ENCODE data around the gene MFN1. TPM values are rescaled to one million over a fixed set of nuclear protein-coding genes. Genes with fewer than 3 reads are reported as not detected.
A peak's percentile ranks its signal among the peaks of the same experiment; 100 is the strongest.
"Not testable (repeated sequence)": the region's sequence is repeated elsewhere in the genome, so short reads cannot be mapped to it uniquely, and the experiment has no call there.

The MFN1 gene
- polyA plus RNA-seq (2013, experiment 1 of 4) = 31.4 TPM
- polyA plus RNA-seq (2013, experiment 2 of 4) = 34.5 TPM
- 33.1 TPM for polyA plus RNA-seq (2013, experiment 3 of 4)
- 36.2 TPM for polyA plus RNA-seq (2013, experiment 4 of 4)

GRCh38 chr3:179347345-179348194 is at the start of gene MFN1:
Gene MFN1, plus strand, starts transcription at chr3:179347709. Its CDS starts 1,143 bp downstream, at chr3:179348852.
- Histone ChIP-seq H3K36me3 (ENCODE audit: control insufficient read depth, insufficient read depth, low read length) (peaks cover 8% of the 10 kb centered on the region), H3K27me3 (ENCODE audit: control insufficient read depth, insufficient read depth, low read length, poor library complexity, severe bottlenecking) (no peaks in the 10 kb centered on the region), H3K4me1 (ENCODE audit: control insufficient read depth, insufficient read depth, low read length) (peaks cover 6% of the 10 kb centered on the region), H3K9me3 (ENCODE audit: control insufficient read depth, low read length) (no peaks in the 10 kb centered on the region), H3K27ac (ENCODE audit: insufficient read depth, low read depth, low read length, poor library complexity, severe bottlenecking) (peak within 1 kb of the TSS; percentile 67), H3K4me3 (ENCODE audit: insufficient read depth, low read depth, low read length) (peak within 1 kb of the TSS; percentile 93)
- whole genome bisulfite sequencing, 2 experiments = 3% methylated on average over 61 to 62 of the region's 63 CpGs

- H3K9me3 ChIP-seq (ENCODE audit: control insufficient read depth, low read length) = no peaks in the 10 kb centered on the region
- H3K36me3 ChIP-seq (ENCODE audit: control insufficient read depth, insufficient read depth, low read length) = no peaks in the 10 kb centered on the region
- H3K27me3 ChIP-seq (ENCODE audit: control insufficient read depth, insufficient read depth, low read length, poor library complexity, severe bottlenecking) = no peaks in the 10 kb centered on the region
- H3K27ac ChIP-seq (ENCODE audit: insufficient read depth, low read depth, low read length, poor library complexity, severe bottlenecking) = no peak overlapping the region
- H3K4me3 ChIP-seq (ENCODE audit: insufficient read depth, low read depth, low read length) = no peak overlapping the region
- 82 to 84% methylated on average over 5 of the region's 5 CpGs for WGBS, 2 experiments
- no peaks in the 10 kb centered on the region for H3K4me1 ChIP-seq (ENCODE audit: control insufficient read depth, insufficient read depth, low read length)
Observed at GRCh38 chr3:179297971-179298725, 49.4 kb upstream of the MFN1 start.

GRCh38 chr3:179299316-179299715 is 48.2 kb upstream of the MFN1 start:
- Histone ChIP-seq H3K4me1 (ENCODE audit: control insufficient read depth, insufficient read depth, low read length) (no peaks in the 10 kb centered on the region), H3K36me3 (ENCODE audit: control insufficient read depth, insufficient read depth, low read length) (no peaks in the 10 kb centered on the region), H3K27ac (ENCODE audit: insufficient read depth, low read depth, low read length, poor library complexity, severe bottlenecking) (no peak overlapping the region), H3K27me3 (ENCODE audit: control insufficient read depth, insufficient read depth, low read length, poor library complexity, severe bottlenecking) (no peaks in the 10 kb centered on the region), H3K9me3 (ENCODE audit: control insufficient read depth, low read length) (no peaks in the 10 kb centered on the region), H3K4me3 (ENCODE audit: insufficient read depth, low read depth, low read length) (no peak overlapping the region)
- 69 to 80% methylated on average over 1 to 2 of the region's 2 CpGs for WGBS, 2 experiments

- no peak overlapping the region for H3K27ac ChIP-seq (ENCODE audit: insufficient read depth, low read depth, low read length, poor library complexity, severe bottlenecking)
- no peaks in the 10 kb centered on the region for H3K4me1 ChIP-seq (ENCODE audit: control insufficient read depth, insufficient read depth, low read length)
- no peak overlapping the region for H3K4me3 ChIP-seq (ENCODE audit: insufficient read depth, low read depth, low read length)
- no peaks in the 10 kb centered on the region for H3K27me3 ChIP-seq (ENCODE audit: control insufficient read depth, insufficient read depth, low read length, poor library complexity, severe bottlenecking)
- no peaks in the 10 kb centered on the region for H3K36me3 ChIP-seq (ENCODE audit: control insufficient read depth, insufficient read depth, low read length)
- WGBS, 2 experiments = 89 to 94% methylated on average over 5 of the region's 5 CpGs
- no peaks in the 10 kb centered on the region for H3K9me3 ChIP-seq (ENCODE audit: control insufficient read depth, low read length)
Observed at GRCh38 chr3:179299999-179300613, 47.4 kb upstream of the MFN1 start.

GRCh38 chr3:179301645-179302044 is 45.9 kb upstream of the MFN1 start:
- Histone ChIP-seq H3K27me3 (ENCODE audit: control insufficient read depth, insufficient read depth, low read length, poor library complexity, severe bottlenecking) (no peaks in the 10 kb centered on the region), H3K36me3 (ENCODE audit: control insufficient read depth, insufficient read depth, low read length) (no peaks in the 10 kb centered on the region), H3K4me1 (ENCODE audit: control insufficient read depth, insufficient read depth, low read length) (no peaks in the 10 kb centered on the region), H3K9me3 (ENCODE audit: control insufficient read depth, low read length) (no peaks in the 10 kb centered on the region), H3K4me3 (ENCODE audit: insufficient read depth, low read depth, low read length) (no peak overlapping the region), H3K27ac (ENCODE audit: insufficient read depth, low read depth, low read length, poor library complexity, severe bottlenecking) (no peak overlapping the region)
- WGBS, 2 experiments = 95 to 100% methylated on average over 2 of the region's 3 CpGs

- 88 to 95% methylated on average over 7 of the region's 7 CpGs for WGBS, 2 experiments
- no peak overlapping the region for H3K27ac ChIP-seq (ENCODE audit: insufficient read depth, low read depth, low read length, poor library complexity, severe bottlenecking)
- no peak overlapping the region for H3K4me3 ChIP-seq (ENCODE audit: insufficient read depth, low read depth, low read length)
Observed at GRCh38 chr3:179302111-179302510, 45.4 kb upstream of the MFN1 start.

GRCh38 chr3:179304605-179305004 is 42.9 kb upstream of the MFN1 start:
- H3K36me3 ChIP-seq (ENCODE audit: control insufficient read depth, insufficient read depth, low read length) = no peaks in the 10 kb centered on the region
- H3K4me1 ChIP-seq (ENCODE audit: control insufficient read depth, insufficient read depth, low read length) = no peaks in the 10 kb centered on the region
- no peak overlapping the region for H3K27ac ChIP-seq (ENCODE audit: insufficient read depth, low read depth, low read length, poor library complexity, severe bottlenecking)
- WGBS, 2 experiments = 38 to 57% methylated on average over 2 of the region's 2 CpGs
- H3K27me3 ChIP-seq (ENCODE audit: control insufficient read depth, insufficient read depth, low read length, poor library complexity, severe bottlenecking) = no peaks in the 10 kb centered on the region
- no peaks in the 10 kb centered on the region for H3K9me3 ChIP-seq (ENCODE audit: control insufficient read depth, low read length)
- no peak overlapping the region for H3K4me3 ChIP-seq (ENCODE audit: insufficient read depth, low read depth, low read length)

More at GRCh38 chr3:179302111-179302510, 45.4 kb upstream of the MFN1 start:
- H3K27me3 ChIP-seq (ENCODE audit: control insufficient read depth, insufficient read depth, low read length, poor library complexity, severe bottlenecking) = no peaks in the 10 kb centered on the region
- H3K36me3 ChIP-seq (ENCODE audit: control insufficient read depth, insufficient read depth, low read length) = no peaks in the 10 kb centered on the region
- no peaks in the 10 kb centered on the region for H3K9me3 ChIP-seq (ENCODE audit: control insufficient read depth, low read length)
- no peaks in the 10 kb centered on the region for H3K4me1 ChIP-seq (ENCODE audit: control insufficient read depth, insufficient read depth, low read length)

GRCh38 chr3:179307362-179307761 is 40.1 kb upstream of the MFN1 start:
- not testable (repeated sequence) for H3K4me1 ChIP-seq (ENCODE audit: control insufficient read depth, insufficient read depth, low read length); H3K4me3 ChIP-seq (ENCODE audit: insufficient read depth, low read depth, low read length); H3K36me3 ChIP-seq (ENCODE audit: control insufficient read depth, insufficient read depth, low read length); H3K27me3 ChIP-seq (ENCODE audit: control insufficient read depth, insufficient read depth, low read length, poor library complexity, severe bottlenecking); H3K9me3 ChIP-seq (ENCODE audit: control insufficient read depth, low read length); H3K27ac ChIP-seq (ENCODE audit: insufficient read depth, low read depth, low read length, poor library complexity, severe bottlenecking)
- WGBS, 2 experiments = 75 to 94% methylated on average over 1 to 2 of the region's 2 CpGs

- Histone ChIP-seq H3K9me3 (ENCODE audit: control insufficient read depth, low read length) (no peaks in the 10 kb centered on the region), H3K4me1 (ENCODE audit: control insufficient read depth, insufficient read depth, low read length) (no peaks in the 10 kb centered on the region), H3K4me3 (ENCODE audit: insufficient read depth, low read depth, low read length) (no peak overlapping the region), H3K36me3 (ENCODE audit: control insufficient read depth, insufficient read depth, low read length) (no peaks in the 10 kb centered on the region), H3K27me3 (ENCODE audit: control insufficient read depth, insufficient read depth, low read length, poor library complexity, severe bottlenecking) (no peaks in the 10 kb centered on the region), H3K27ac (ENCODE audit: insufficient read depth, low read depth, low read length, poor library complexity, severe bottlenecking) (no peak overlapping the region)
Observed at GRCh38 chr3:179308001-179308400, 39.5 kb upstream of the MFN1 start.

Data from ectodermal cell (in vitro differentiated cells).